Stimulated activated CD8-positive, alpha-beta memory T cell treated with anti-CD3 and anti-CD28 coated beads, Interleukin-12 subunit alpha, Interleukin-12 subunit beta, amount 100 ng/mL, for 1 hour (primary cell): ENCODE measurements around the gene UBR3.
"Not testable (repeated sequence)": the region's sequence is repeated elsewhere in the genome, so short reads cannot be mapped to it uniquely, and the experiment has no call there.

ENCODE experiments used
- DNase-seq: peaks from one replicate; pipeline ENCODE4 v3.0.0-alpha.2; 2020; ENCODE audit warnings: low read depth

UBR3 gene

GRCh38 chr2:169866230-169866629 is 39.0 kb downstream of the UBR3 start:
- DNase-seq = not testable (repeated sequence)

- DNase-seq = no peak
Observed at GRCh38 chr2:169867579-169867978, 40.3 kb downstream of the UBR3 start.

GRCh38 chr2:169868951-169869350 is 41.7 kb downstream of the UBR3 start:
- no peak for DNase-seq

- not testable (repeated sequence) for DNase-seq
Observed at GRCh38 chr2:169871369-169871768, 44.1 kb downstream of the UBR3 start.

- no peak for DNase-seq
Observed at GRCh38 chr2:169871994-169872393, 44.7 kb downstream of the UBR3 start.

- DNase-seq = no peak
Observed at GRCh38 chr2:169877398-169877797, 50.1 kb downstream of the UBR3 start.

- DNase-seq = no peak
Observed at GRCh38 chr2:169887120-169887519, 59.9 kb downstream of the UBR3 start.

GRCh38 chr2:169891593-169892298 is 64.5 kb downstream of the UBR3 start:
- no peak for DNase-seq

GRCh38 chr2:169892951-169893350 is 65.7 kb downstream of the UBR3 start:
- no peak for DNase-seq

- no peak for DNase-seq
Observed at GRCh38 chr2:169895294-169895985, 68.2 kb downstream of the UBR3 start.

- no peak for DNase-seq
Observed at GRCh38 chr2:169897834-169898233, 70.6 kb downstream of the UBR3 start.

- not testable (repeated sequence) for DNase-seq
Observed at GRCh38 chr2:169900103-169900502, 72.8 kb downstream of the UBR3 start.

GRCh38 chr2:169900686-169901085 is 73.4 kb downstream of the UBR3 start:
- DNase-seq = no peak

GRCh38 chr2:169906731-169907130 is 79.5 kb downstream of the UBR3 start:
- no peak for DNase-seq

GRCh38 chr2:169909376-169909775 is 82.1 kb downstream of the UBR3 start:
- DNase-seq = no peak

GRCh38 chr2:169910109-169910799 is 83.0 kb downstream of the UBR3 start:
- DNase-seq = no peak

GRCh38 chr2:169911119-169911518 is 83.9 kb downstream of the UBR3 start:
- DNase-seq = no peak

GRCh38 chr2:169916623-169917022 is 89.4 kb downstream of the UBR3 start:
- no peak for DNase-seq

- no peak for DNase-seq
Observed at GRCh38 chr2:169923977-169924376, 96.7 kb downstream of the UBR3 start.

GRCh38 chr2:169925968-169926367 is 98.7 kb downstream of the UBR3 start:
- no peak for DNase-seq

GRCh38 chr2:169928463-169928864 is 101.2 kb downstream of the UBR3 start:
- no peak for DNase-seq

- DNase-seq = no peak
Observed at GRCh38 chr2:169933124-169933711, 106.0 kb downstream of the UBR3 start.

- not testable (repeated sequence) for DNase-seq
Observed at GRCh38 chr2:169936652-169937051, 109.4 kb downstream of the UBR3 start.
